GM19193 (cell line): Measurements from ENCODE around the gene SLC34A2.

Experiments used
- POLR2A ChIP-seq: IDR thresholded peaks from 4 replicates; pipeline ENCODE4 v1.6.1; 2011; ENCODE audit not compliant: insufficient read depth, insufficient read length; ENCODE audit errors: extremely low read depth

SLC34A2 gene

DNA sequence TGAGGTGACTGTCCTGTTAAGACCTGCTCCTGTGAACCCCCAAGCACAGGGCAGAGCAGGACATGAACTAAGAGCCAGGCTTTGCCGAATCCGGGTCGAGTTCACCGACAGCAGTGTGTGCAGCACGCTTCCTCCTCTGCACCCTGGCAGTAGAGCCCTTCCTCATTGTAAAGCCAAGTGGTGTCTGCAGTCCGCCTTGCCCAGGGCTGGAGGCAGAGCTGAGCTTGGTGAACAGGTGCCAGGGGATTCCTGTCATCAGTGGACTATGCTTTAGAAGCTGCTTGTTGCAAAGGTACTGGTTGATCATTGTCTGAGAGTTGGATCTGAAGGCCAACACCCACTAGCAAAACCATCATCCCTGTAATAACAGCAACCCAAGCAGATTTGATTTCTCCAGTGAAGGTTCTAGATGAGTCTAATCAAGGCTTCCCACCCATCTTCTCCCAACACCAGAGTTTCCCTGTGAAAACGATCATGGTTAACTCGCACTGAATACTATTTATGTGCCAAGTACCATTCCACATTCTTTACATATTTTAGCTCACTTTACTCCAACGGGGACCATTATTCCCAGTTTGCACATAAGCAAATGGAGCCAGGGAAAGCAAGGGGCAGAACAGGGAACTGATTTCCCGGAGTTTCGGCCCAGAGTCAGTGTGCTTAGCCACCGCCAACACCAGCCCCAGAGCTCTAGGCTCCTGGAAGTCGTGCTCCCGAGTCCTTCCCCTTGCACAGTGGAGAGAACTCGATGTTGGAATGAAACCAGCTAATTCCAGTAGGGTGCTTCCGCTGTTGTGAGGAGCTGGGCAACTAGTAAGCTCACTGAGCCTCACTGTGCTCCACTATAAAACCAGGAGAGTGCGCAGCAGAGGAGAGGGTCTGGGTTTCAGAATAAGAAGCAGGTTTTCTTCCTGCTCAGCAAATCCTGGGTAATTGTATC, 1.4 kb upstream of the SLC34A2 start:
- no peak for TF ChIP-seq POLR2A

DNA sequence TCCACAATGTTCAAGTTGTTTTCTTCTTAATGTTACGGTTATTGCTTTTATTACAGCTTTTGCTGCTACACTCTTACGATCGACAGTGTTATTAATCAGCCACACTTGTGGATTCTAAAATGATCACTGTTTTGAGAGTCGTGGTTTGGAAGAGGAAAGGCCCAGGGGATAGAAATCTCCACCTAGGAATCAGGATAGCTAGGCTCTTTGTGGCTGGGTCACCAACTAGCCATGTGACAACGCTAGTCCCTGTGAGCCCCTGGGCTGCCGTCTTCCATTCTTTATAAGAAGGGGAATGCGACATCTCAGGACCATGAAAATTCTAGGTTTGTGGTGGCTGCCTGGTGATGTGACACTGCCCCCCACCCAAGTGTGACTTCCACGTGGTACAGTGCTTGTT, 380 bp downstream of the SLC34A2 start:
- TF ChIP-seq POLR2A = no peak

DNA sequence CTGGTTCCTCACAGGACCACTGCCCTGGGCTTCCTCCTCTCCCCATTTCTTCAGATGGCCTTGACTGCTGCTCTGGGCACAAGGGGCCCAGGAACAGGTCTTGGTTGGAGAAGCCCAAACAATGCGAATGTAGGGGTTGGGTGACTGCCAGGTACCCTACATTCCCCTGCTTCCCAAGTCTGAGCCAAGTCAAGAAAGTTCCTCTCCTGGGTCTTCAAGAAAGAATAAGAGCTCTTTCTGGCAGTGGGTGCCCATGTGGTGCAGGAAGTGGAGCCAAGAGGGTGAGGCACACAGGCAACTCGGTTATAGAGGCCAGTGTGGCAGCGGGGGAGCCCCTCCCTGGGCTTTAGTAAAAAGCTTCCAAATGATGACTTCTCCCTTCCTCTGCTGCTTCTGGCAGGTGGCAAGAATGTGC, 2.7 kb downstream of the SLC34A2 start:
- TF ChIP-seq POLR2A = no peak

DNA sequence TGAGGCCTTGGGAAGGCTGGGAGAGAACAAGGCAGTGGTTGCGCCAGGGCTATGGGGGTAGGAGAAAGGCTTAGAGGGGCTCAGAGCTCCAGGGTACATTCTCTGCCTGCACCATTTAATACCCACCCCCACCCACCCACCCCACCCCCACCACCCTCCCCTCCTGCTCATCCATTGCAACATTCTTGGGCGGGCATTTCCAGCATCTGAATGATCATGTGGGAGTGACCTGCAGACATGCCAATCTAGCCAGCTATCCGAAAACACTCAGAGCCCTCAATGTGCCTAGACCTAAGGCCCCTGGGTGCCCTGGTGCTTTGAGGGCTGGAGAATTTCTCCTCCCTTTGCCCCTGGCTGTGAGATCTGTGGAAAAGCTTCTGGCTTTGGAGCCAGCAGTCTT, 3.1 kb downstream of the SLC34A2 start:
- no peak for TF ChIP-seq POLR2A

DNA sequence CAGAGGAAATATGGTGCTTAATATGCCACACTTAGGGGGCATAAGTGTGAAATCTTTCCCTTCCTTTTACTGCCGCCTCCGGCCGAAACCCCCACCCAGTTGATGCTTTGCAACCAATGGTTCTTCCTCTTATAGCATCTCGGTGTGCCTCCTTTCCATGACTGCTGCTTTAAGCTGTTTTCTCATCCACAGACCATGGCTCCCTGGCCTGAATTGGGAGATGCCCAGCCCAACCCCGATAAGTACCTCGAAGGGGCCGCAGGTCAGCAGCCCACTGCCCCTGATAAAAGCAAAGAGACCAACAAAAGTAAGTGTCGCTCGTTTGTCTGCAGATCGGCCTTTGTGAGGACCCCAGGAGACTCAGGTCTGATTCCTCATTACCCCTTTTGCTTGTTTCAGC, 6.7 kb downstream of the SLC34A2 start:
- no peak for TF ChIP-seq POLR2A

DNA sequence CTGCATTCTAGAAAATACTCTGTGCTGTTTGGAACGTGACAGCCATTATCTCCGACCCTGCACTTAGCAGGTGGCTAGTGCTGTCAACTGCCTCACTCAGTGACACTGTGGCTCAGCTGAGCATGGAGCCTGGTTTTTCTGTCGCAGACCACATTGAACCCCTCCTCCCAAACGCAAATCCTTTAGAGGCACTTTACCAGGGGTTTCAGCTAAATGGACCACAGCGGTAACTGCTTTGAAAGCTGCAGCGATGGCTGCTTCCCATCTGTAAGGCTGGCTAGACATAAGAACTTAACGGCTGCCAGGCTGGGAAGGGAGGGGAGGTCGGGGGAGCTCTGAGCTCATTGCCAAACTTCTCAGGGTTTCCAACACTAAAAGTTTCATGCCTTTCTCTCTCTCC, 8.1 kb downstream of the SLC34A2 start:
- TF ChIP-seq POLR2A = no peak

DNA sequence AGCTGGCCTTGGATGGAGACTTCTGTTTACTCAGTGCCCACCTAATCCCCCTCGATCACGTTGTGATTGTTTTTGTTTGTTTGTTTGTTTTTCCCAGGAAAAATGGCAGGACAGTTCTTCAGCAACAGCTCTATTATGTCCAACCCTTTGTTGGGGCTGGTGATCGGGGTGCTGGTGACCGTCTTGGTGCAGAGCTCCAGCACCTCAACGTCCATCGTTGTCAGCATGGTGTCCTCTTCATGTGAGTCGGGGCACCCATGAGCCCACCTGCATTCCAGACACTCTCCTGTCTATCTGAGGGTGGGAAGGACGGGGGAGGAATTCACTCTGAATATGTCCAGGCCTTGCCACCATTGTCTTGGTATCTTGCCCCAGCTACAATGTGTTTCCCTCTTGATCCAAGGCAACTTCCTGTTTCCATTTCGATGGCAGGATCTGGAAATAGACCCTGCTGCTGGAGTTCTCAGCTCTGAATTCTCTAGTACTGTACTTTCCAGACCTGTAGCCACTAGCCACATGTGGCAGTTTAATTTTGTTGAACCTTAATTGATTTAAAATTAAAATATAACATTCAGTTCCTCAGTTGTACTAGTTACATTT, 10.5 kb downstream of the SLC34A2 start:
- no peak for TF ChIP-seq POLR2A

DNA sequence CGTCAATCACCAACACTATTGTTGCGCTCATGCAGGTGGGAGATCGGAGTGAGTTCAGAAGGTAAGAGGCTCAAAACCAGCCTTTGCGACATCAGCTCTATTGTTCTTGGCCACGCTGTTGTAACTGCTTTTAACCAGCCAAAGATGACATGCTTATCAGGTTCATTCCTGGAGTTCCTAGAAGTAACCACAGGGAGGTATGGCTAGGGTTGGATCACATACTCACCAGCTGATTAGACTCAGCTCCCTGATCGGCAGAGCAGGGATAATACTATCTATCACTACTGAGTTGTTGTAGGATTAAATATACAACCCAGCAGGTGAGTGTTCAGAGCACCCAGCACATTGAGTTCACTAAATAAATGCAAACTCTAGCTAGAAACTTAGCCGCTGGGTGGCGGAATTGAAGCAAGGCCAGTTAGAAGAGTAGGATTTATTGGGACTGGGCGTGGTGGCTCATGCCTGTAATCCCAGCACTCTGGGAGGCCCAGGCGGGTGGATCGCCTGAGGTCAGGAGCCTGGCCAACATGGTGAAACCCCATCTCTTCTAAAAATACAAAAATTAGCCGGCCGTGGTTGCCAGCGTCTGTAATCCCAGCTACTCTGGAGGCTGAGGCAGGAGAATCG, 12.4 kb downstream of the SLC34A2 start:
- TF ChIP-seq POLR2A = no peak

DNA sequence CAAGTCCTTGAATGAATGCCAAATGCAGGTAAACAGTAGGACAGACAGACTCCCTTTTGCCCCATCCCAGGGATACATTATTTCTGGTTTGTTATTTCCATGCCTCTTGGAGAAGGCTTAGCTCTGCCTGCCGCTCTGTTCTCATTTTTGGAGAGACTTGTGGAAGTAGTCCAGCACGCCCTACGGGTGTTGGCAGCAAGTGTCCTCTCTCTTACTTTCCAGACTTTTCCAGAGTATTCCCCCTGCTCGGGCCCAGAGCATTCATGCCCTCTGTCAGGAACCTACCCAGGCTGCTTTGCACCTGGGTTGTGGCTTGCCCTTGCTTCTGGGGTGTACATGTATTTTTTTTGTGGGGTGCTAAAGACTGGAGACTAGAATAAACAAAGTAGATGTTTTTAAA, 15.3 kb downstream of the SLC34A2 start:
- no peak for TF ChIP-seq POLR2A

DNA sequence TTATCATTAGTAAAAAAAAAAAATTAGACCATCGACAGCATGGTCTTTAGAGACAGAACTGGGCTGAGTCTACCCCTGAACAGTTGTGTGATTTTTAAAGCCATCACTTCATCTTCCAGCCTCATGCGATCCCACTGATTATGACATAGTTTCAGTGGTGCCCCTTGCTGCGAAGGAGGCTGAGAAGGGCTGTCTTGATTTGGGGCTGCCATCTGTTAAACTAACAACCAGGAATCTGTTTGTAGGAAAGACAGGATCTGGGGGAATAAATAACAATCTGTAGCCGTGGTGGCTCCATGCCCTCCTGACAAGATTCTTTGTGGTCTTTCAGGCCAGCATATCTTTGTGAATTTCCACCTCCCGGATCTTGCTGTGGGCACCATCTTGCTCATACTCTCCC, 17.1 kb downstream of the SLC34A2 start:
- TF ChIP-seq POLR2A = no peak

DNA sequence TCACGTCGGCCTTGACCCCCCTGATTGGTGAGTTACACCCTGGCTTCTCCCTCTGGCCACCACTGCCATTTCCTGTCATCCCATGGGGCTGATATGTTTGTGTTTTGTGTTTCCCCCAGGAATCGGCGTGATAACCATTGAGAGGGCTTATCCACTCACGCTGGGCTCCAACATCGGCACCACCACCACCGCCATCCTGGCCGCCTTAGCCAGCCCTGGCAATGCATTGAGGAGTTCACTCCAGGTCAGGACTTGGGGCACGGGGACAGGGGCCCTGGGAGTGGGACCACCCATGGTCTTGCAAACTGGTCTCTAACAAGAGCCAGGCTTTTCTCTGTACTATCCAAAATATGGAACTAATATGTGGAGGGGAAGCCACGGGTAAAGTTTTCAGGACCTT, 18.7 kb downstream of the SLC34A2 start:
- TF ChIP-seq POLR2A = no peak

DNA sequence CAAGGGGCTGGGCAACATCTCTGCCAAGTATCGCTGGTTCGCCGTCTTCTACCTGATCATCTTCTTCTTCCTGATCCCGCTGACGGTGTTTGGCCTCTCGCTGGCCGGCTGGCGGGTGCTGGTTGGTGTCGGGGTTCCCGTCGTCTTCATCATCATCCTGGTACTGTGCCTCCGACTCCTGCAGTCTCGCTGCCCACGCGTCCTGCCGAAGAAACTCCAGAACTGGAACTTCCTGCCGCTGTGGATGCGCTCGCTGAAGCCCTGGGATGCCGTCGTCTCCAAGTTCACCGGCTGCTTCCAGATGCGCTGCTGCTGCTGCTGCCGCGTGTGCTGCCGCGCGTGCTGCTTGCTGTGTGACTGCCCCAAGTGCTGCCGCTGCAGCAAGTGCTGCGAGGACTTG, 20.6 kb downstream of the SLC34A2 start:
- TF ChIP-seq POLR2A = no peak

DNA sequence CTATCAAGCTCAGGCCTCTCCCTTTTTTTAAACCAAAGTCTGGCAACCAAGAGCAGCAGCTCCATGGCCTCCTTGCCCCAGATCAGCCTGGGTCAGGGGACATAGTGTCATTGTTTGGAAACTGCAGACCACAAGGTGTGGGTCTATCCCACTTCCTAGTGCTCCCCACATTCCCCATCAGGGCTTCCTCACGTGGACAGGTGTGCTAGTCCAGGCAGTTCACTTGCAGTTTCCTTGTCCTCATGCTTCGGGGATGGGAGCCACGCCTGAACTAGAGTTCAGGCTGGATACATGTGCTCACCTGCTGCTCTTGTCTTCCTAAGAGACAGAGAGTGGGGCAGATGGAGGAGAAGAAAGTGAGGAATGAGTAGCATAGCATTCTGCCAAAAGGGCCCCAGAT, 21.5 kb downstream of the SLC34A2 start:
- TF ChIP-seq POLR2A = no peak

DNA sequence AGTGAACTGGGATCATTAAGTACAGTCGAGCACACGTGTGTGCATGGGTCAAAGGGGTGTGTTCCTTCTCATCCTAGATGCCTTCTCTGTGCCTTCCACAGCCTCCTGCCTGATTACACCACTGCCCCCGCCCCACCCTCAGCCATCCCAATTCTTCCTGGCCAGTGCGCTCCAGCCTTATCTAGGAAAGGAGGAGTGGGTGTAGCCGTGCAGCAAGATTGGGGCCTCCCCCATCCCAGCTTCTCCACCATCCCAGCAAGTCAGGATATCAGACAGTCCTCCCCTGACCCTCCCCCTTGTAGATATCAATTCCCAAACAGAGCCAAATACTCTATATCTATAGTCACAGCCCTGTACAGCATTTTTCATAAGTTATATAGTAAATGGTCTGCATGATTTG, 22.3 kb downstream of the SLC34A2 start:
- TF ChIP-seq POLR2A = no peak

DNA sequence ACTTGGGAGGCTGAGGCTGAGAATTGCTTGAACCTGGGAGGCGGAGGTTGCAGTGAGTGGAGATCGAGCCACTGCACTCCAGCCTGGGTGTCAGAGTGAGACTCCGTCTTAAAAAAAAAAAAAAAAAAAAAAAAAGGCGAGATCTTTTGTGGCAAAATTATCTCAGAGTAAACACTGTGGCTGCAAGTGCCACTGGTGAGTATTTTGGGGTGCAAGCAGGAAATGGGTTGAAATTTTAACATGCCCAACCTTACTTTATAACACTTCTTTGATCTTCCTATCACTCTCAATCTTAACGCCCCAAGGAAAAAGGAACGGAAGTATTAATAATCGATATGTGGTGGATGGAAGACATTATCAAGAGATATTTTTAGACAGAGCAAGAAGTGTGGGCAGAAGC, 32.1 kb downstream of the SLC34A2 start:
- no peak for TF ChIP-seq POLR2A

DNA sequence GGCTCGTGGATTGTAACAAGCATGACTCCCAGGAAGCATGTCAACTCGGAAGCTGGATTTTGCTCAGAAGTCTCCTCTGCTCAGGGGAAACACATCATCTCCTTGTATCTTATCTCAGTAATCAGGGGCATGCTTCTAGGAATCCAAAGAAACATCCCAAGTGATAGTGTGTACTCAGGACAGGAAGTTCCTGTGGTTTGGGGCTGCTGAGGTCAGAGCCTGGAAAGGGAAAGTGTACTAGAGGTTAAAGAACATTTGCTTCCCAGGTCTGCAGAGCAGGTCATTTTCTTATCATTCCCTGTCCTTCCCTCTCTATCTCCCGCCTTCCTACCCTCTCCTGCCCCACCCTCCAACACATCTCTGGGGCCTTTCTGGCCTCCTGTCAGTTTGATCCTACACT, 38.8 kb downstream of the SLC34A2 start:
- no peak for TF ChIP-seq POLR2A
